ENCODE measurements around the gene HECTD3. TPM values are rescaled to one million over a fixed set of nuclear protein-coding genes. Genes with fewer than 3 reads are reported as not detected.
"Not testable (repeated sequence)": the region's sequence is repeated elsewhere in the genome, so short reads cannot be mapped to it uniquely, and the experiment has no call there.

The HECTD3 gene
- total RNA-seq, 1 donor from 2014 or later = 47.6 TPM

GRCh38 chr1:44985747-44986359, 25.3 kb downstream of the HECTD3 start:
- ATAC-seq (peak; percentile 5 to 13), DNase-seq (no peak)
- H3K27me3 ChIP-seq (ENCODE audit: low read depth) = no peaks in the 10 kb centered on the region
- intact Hi-C loops (cut with DNase I) = no loop called here
- TF ChIP-seq CTCF (IDR thresholded peaks at IDR 0.05) = no peak
- H3K36me3 ChIP-seq = peaks cover 5% of the 10 kb centered on the region
- H3K9me3 ChIP-seq = no peaks in the 10 kb centered on the region
- peak overlapping the region; percentile 60 for H3K27ac ChIP-seq
- peaks cover 10% of the 10 kb centered on the region for H3K4me1 ChIP-seq
- peak overlapping the region; percentile 72 for H3K4me3 ChIP-seq

- H3K27me3 ChIP-seq (ENCODE audit: low read depth); H3K9me3 ChIP-seq; intact Hi-C loops (cut with DNase I); H3K27ac ChIP-seq; DNase-seq; ATAC-seq; H3K4me1 ChIP-seq; H3K4me3 ChIP-seq: not testable (repeated sequence)
- peaks cover 73% of the 10 kb centered on the region for H3K36me3 ChIP-seq
Measured at GRCh38 chr1:44977372-44977771, 33.8 kb downstream of the HECTD3 start.

GRCh38 chr1:44976252-44976651, 34.9 kb downstream of the HECTD3 start:
- no peak overlapping the region for H3K4me3 ChIP-seq
- H3K27ac ChIP-seq = no peak overlapping the region
- H3K9me3 ChIP-seq = no peaks in the 10 kb centered on the region
- peaks cover 77% of the 10 kb centered on the region for H3K36me3 ChIP-seq
- ATAC-seq (no peak), DNase-seq (no peak)
- TF ChIP-seq CTCF (IDR thresholded peaks at IDR 0.05) = no peak
- H3K4me1 ChIP-seq = no peaks in the 10 kb centered on the region
- intact Hi-C loops (cut with DNase I) = no loop called here
- H3K27me3 ChIP-seq (ENCODE audit: low read depth) = no peaks in the 10 kb centered on the region

GRCh38 chr1:44973645-44974044, 37.5 kb downstream of the HECTD3 start:
- Histone ChIP-seq H3K27ac (no peak overlapping the region), H3K36me3 (peaks cover 51% of the 10 kb centered on the region), H3K4me1 (no peaks in the 10 kb centered on the region), H3K9me3 (no peaks in the 10 kb centered on the region), H3K27me3 (ENCODE audit: low read depth) (no peaks in the 10 kb centered on the region), H3K4me3 (no peak overlapping the region)
- peak; percentile 50 to 58 for ATAC-seq
- no peak for DNase-seq
- intact Hi-C loops (cut with DNase I) = no loop called here
- no peak for TF ChIP-seq CTCF (IDR thresholded peaks at IDR 0.05)

- H3K4me3 ChIP-seq = no peak overlapping the region
- no peak for ATAC-seq
- no peak for DNase-seq
- H3K4me1 ChIP-seq = no peaks in the 10 kb centered on the region
- TF ChIP-seq CTCF (IDR thresholded peaks at IDR 0.05) = no peak
- H3K27ac ChIP-seq = no peak overlapping the region
- intact Hi-C loops (cut with DNase I) = no loop called here
- no peaks in the 10 kb centered on the region for H3K9me3 ChIP-seq
- H3K36me3 ChIP-seq = peaks cover 18% of the 10 kb centered on the region
- no peaks in the 10 kb centered on the region for H3K27me3 ChIP-seq (ENCODE audit: low read depth)
Measured at GRCh38 chr1:44970317-44970716, 40.8 kb downstream of the HECTD3 start.

- no peak overlapping the region for H3K4me3 ChIP-seq
- intact Hi-C loops (cut with DNase I) = no loop called here
Measured at GRCh38 chr1:44964396-44964795, 46.7 kb downstream of the HECTD3 start.

More at GRCh38 chr1:44964396-44964795, 46.7 kb downstream of the HECTD3 start:
- DNase-seq = no peak
- no peak for TF ChIP-seq CTCF (IDR thresholded peaks at IDR 0.05)
- no peaks in the 10 kb centered on the region for H3K4me1 ChIP-seq
- no peaks in the 10 kb centered on the region for H3K9me3 ChIP-seq
- H3K36me3 ChIP-seq = no peaks in the 10 kb centered on the region
- H3K27ac ChIP-seq = no peak overlapping the region
- ATAC-seq = no peak
- no peaks in the 10 kb centered on the region for H3K27me3 ChIP-seq (ENCODE audit: low read depth)
